Measurements from ENCODE around the gene DNAH17. TPM values are rescaled to one million over a fixed set of nuclear protein-coding genes. Genes with fewer than 3 reads are reported as not detected.
A peak's percentile ranks its signal among the peaks of the same experiment; 100 is the strongest.

DNAH17 gene
- total RNA-seq, 4 donors from 2014 or later, result 0.19 to 0.31 TPM; not detected in 2

GRCh38 chr17:78446833-78447232 is 130.4 kb downstream of the DNAH17 start:
- WGBS, 2 donors, result 83 to 94% methylated on average over 4 to 7 of the region's 7 CpGs

DNA sequence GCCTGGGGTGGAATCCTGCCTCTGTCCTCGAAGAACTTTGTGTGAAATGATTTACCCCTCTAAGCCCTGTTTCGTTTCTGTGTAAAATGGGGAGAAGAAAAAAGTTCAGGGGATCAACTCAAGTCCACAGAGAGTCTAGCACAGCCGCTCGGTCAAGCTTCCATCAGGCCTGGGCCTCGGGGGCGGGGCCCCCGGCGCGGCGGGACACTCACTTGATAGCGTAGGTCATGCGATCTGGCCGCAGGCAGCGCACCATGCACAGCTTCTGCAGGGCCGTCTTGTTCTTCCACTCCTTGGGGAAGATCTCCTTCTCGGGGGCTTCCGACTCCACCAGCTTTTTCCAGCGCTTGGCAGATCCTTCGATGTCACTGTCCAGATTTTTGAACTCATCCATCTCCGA is 132.8 kb downstream of the DNAH17 start:
- 75 to 90% methylated on average over 17 to 20 of the region's 20 CpGs for WGBS, 2 donors
- Histone ChIP-seq H3K4me3 (no peak overlapping the region), H3K27me3 (peaks cover 0 to 16% (median 0%) of the 10 kb centered on the region in 4 donors), H3K36me3 (no peaks in the 10 kb centered on the region), H3K9me3 (no peaks in the 10 kb centered on the region), H3K4me1 (no peaks in the 10 kb centered on the region), H3K27ac (no peak overlapping the region)
- TF ChIP-seq POLR2A (IDR thresholded peaks at IDR 0.05), result no peak
- no peak for TF ChIP-seq CTCF (IDR thresholded peaks at IDR 0.05)
- no peak for DNase-seq
- intact Hi-C loops (cut with DNase I), result no loop called here

More at GRCh38 chr17:78446833-78447232, 130.4 kb downstream of the DNAH17 start:
- Histone ChIP-seq H3K36me3 (no peaks in the 10 kb centered on the region), H3K27ac (no peak overlapping the region), H3K4me3 (no peak overlapping the region), H3K9me3 (no peaks in the 10 kb centered on the region), H3K4me1 (no peaks in the 10 kb centered on the region), H3K27me3 (peaks cover 0 to 16% (median 0%) of the 10 kb centered on the region in 4 donors)
- intact Hi-C loops (cut with DNase I), result no loop called here
- no peak for DNase-seq
- no peak for TF ChIP-seq CTCF (IDR thresholded peaks at IDR 0.05)
- TF ChIP-seq POLR2A (IDR thresholded peaks at IDR 0.05), result no peak

GRCh38 chr17:78442648-78443218 is 134.5 kb downstream of the DNAH17 start:
- H3K27me3 ChIP-seq, result peaks cover 0 to 20% (median 0%) of the 10 kb centered on the region in 4 donors
- H3K27ac ChIP-seq, result peak overlapping the region in 1 of 4 donors; percentile 65
- 54 to 65% methylated on average over 11 of the region's 19 CpGs for WGBS, 2 donors
- TF ChIP-seq POLR2A (IDR thresholded peaks at IDR 0.05) (no peak), CTCF (IDR thresholded peaks at IDR 0.05) (no peak)
- H3K4me3 ChIP-seq, result no peak overlapping the region
- intact Hi-C loops (cut with DNase I), result no loop called here
- no peaks in the 10 kb centered on the region for H3K4me1 ChIP-seq
- peak; percentile 20 for DNase-seq
- H3K9me3 ChIP-seq, result no peaks in the 10 kb centered on the region
- H3K36me3 ChIP-seq, result no peaks in the 10 kb centered on the region

DNA sequence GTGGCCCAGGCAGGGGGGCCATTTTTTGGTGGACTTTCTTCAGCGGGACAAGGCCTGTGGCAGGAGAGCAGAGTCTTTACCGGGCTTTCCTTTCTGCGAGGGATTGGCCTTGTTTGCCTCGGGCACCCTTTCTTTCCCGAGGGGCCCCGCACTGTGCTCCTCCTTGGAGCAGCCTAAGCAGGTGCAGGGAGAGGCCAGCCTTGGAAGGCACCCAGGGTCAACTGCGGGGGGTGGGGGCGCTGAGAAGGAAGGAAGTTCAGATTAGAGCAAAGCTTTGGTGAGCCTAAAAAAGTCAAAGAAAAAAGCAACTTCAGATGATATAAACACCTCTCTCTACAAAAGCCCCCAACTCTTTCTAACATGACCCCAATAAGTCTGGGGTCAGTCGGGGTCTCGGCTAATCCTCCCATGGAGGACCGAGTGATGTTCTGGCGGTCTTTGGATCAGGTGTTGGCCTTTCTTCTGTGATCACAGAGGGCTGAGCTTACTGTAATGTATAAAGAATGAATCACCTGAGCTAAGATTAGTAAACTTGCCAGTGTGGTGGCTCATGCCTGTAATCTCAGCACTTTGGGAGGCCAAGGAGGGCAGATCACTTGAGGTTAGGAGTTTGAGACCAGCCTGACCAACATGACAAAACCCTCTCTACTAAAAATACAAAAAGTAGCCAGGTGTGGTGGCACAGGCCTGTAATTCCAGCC is 135.8 kb downstream of the DNAH17 start:
- intact Hi-C loops (cut with DNase I), result no loop called here
- WGBS, 2 donors, result 46 to 90% methylated on average over 2 to 4 of the region's 12 CpGs
- no peaks in the 10 kb centered on the region for H3K36me3 ChIP-seq
- no peak for DNase-seq
- no peak overlapping the region for H3K27ac ChIP-seq
- H3K4me1 ChIP-seq, result no peaks in the 10 kb centered on the region
- TF ChIP-seq CTCF (IDR thresholded peaks at IDR 0.05) (no peak), POLR2A (IDR thresholded peaks at IDR 0.05) (no peak)
- no peaks in the 10 kb centered on the region for H3K9me3 ChIP-seq
- H3K27me3 ChIP-seq, result peaks cover 0 to 33% (median 0%) of the 10 kb centered on the region in 4 donors
- no peak overlapping the region for H3K4me3 ChIP-seq

- no peaks in the 10 kb centered on the region for H3K36me3 ChIP-seq
- H3K4me1 ChIP-seq, result no peaks in the 10 kb centered on the region
- no peaks in the 10 kb centered on the region for H3K9me3 ChIP-seq
- no peak overlapping the region for H3K4me3 ChIP-seq
- H3K27me3 ChIP-seq, result peaks cover 0 to 22% (median 0%) of the 10 kb centered on the region in 4 donors
- TF ChIP-seq POLR2A (IDR thresholded peaks at IDR 0.05), result no peak
- no peak for TF ChIP-seq CTCF (IDR thresholded peaks at IDR 0.05)
- intact Hi-C loops (cut with DNase I), result no loop called here
- 75 to 86% methylated on average over 13 of the region's 16 CpGs for WGBS, 2 donors
- no peak overlapping the region for H3K27ac ChIP-seq
- DNase-seq, result no peak
Measured at GRCh38 chr17:78438694-78439325, 138.4 kb downstream of the DNAH17 start.

Measured in esophagus squamous epithelium (tissue), 5 donors.